Measurements from ENCODE around the gene PKP1.

The PKP1 gene

DNA sequence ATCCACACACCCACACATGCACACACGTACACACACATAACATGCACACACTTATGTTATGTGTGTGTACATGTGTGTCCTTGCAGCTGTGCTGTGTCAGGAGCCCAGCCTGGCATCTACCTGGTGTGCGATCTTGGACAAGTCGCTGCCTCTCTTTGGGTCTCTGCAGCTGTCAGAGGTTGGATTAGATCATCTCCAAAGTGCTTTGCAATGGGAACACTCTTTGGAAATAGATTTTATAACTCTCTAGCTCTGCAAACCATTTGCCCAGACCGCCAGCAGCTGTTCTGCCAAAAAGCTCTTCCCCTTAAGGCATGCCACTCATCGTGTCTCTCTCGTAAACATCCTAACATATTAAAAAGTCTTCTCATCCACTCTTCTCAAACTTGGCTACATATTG, 4.7 kb downstream of the PKP1 start:
- no peak overlapping the region for H3K27ac ChIP-seq

DNA sequence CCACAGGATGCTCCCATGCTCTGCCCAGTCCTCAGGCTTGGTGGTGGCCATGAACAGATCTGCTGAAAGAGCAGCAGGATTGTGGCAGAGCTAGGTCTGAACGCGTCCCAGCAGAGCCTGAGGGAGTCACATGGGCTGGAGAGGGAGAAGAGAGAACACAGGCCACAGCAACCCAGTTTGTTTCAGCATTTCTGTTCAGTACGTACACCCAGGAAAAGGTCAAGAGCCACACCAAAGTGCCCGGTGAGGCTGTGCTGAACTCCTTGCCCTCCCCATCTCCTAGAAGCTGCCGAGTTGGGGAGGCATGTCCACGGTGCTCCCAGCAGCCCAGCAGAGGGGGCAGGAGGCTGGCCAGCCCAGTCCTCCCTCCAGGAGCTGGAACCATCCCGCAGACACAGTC, 5.5 kb downstream of the PKP1 start:
- TF ChIP-seq, protein P1, sequence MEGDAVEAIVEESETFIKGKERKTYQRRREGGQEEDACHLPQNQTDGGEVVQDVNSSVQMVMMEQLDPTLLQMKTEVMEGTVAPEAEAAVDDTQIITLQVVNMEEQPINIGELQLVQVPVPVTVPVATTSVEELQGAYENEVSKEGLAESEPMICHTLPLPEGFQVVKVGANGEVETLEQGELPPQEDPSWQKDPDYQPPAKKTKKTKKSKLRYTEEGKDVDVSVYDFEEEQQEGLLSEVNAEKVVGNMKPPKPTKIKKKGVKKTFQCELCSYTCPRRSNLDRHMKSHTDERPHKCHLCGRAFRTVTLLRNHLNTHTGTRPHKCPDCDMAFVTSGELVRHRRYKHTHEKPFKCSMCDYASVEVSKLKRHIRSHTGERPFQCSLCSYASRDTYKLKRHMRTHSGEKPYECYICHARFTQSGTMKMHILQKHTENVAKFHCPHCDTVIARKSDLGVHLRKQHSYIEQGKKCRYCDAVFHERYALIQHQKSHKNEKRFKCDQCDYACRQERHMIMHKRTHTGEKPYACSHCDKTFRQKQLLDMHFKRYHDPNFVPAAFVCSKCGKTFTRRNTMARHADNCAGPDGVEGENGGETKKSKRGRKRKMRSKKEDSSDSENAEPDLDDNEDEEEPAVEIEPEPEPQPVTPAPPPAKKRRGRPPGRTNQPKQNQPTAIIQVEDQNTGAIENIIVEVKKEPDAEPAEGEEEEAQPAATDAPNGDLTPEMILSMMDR (conservative IDR thresholded peaks at IDR 0.05): no peak
- TF ChIP-seq ZFX (IDR thresholded peaks at IDR 0.05): no peak
- no peak overlapping the region for H3K27ac ChIP-seq

More for the DNA sequence above, 4.7 kb downstream of the PKP1 start:
- no peak for TF ChIP-seq ZFX (IDR thresholded peaks at IDR 0.05)
- TF ChIP-seq, protein P1 (conservative IDR thresholded peaks at IDR 0.05): no peak

DNA sequence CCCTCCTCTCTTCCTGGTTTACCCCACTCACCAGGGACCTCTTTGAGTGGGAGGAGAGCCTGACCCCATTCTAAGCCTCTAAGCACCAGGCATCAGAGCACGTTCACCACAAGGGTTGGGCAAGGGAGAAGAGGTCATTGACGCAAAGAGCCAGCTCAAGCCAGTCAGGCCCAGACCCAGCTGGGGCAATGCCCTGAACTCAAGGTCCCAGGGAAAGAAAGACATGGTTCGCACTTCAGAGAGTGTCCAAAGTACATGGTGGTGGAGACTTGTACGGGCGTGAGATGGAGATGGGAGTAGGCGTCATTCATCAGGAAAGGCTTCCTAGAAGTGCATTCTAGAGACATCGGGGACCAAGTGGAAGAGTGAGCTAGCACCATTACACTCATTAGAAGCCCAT, 7.2 kb downstream of the PKP1 start:
- no peak overlapping the region for H3K27ac ChIP-seq
- no peak for TF ChIP-seq ZFX (IDR thresholded peaks at IDR 0.05)
- TF ChIP-seq, protein P1 (conservative IDR thresholded peaks at IDR 0.05): no peak

DNA sequence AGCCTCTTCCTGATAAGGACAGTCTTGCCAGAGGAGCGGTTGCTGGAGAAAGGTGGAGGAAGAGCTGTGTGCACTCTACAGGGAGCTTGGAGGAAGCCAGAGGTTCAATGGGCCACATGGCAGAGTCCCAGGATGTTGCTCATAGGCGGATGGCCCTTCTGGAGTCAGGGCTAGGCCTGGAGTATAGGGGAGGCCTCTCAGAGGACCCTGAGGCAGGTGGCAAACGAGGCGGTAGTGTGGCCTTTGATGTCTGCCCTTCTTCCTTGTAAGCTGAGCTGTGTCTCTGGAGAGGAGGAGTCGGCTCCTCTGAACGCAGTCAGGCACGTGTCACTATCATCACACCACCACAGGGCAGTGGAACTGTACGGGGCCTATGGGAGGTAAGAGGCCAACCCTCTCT, 8.6 kb downstream of the PKP1 start:
- TF ChIP-seq, protein P1 (conservative IDR thresholded peaks at IDR 0.05): no peak
- no peak for TF ChIP-seq ZFX (IDR thresholded peaks at IDR 0.05)
- no peak overlapping the region for H3K27ac ChIP-seq

DNA sequence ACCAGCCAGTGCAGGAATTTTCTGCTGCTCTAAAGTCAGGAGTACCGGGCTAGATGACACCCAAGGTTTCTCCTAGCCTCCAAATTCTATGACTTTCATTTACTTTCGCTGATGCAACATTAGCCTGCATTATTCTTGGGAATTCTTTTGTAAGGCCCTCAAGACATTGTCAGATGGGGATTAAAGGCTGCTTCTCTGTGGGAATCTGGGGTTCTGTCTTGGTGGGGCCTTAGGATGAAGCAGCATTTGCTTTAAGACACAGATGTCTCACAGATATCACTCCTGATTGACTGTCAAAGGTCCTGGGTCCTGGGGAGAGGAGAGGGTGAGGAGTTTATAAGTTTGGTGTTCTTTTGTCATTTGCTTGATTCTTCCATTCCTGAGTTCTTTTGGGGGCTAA, 11.6 kb downstream of the PKP1 start:
- no peak for TF ChIP-seq ZFX (IDR thresholded peaks at IDR 0.05)
- TF ChIP-seq, protein P1 (conservative IDR thresholded peaks at IDR 0.05): no peak

DNA sequence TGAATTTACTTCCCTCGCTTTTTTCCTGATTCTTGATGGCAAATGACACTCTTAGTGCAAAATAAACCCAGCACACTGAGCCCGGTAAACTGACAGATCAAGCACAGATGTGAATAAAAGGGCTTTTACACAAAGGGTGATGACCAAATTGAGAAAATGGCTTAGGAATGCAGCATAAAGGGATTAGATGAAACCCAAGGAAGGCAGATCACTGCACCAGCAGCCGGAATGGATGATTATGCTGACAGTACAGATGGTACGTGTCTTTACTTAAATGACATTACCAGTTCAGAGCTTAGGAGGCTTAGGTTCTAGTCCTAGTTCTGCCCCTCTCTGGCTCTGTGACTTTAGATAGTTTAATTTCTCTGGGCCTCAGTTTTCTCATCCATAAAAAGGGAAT, 12.0 kb downstream of the PKP1 start:
- H3K27ac ChIP-seq: no peak overlapping the region
- no peak for TF ChIP-seq ZFX (IDR thresholded peaks at IDR 0.05)
- TF ChIP-seq, protein P1 (conservative IDR thresholded peaks at IDR 0.05): no peak

More for the DNA sequence above, 11.6 kb downstream of the PKP1 start:
- no peak overlapping the region for H3K27ac ChIP-seq

DNA sequence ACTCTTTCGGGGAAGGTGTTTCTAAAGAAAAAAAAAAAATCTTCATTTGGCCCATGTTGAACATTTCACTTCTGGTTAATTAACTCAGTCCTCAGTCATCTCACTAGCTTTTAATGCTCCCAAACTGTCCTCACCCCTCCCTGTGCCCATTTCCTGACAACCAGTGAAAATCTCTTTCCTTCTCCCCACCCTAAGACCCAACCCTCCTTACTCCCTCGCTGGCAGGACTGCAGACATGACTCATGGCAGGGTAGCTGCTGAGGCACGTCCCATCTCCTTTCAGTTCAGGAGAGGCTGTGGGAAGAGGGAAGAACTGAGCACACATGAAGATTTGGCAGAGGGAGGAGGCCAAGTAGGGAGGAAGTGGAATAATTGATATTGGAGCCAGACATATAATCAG, 12.6 kb downstream of the PKP1 start:
- H3K27ac ChIP-seq: no peak overlapping the region
- no peak for TF ChIP-seq ZFX (IDR thresholded peaks at IDR 0.05)
- TF ChIP-seq, protein P1 (conservative IDR thresholded peaks at IDR 0.05): no peak

Measured in C4-2B (cell line).